Bronchial epithelial cell (primary cell): ENCODE results near the gene ASIC4. TPM values are rescaled to one million over a fixed set of nuclear protein-coding genes. Genes with fewer than 3 reads are reported as not detected.

Experiments used
- DNase-seq: peaks from one replicate; pipeline ENCODE4 v3.0.0-alpha.2; 2010; ENCODE audit warnings: low read depth
- FAIRE-seq: peaks from 2 replicates; lab custom pipeline; 2011; peaks lifted over from hg19 to GRCh38; lab: Jason Lieb, UNC
- H3K27me3 ChIP-seq: 2 replicates; pipeline ENCODE4 v1.5.1; 2011; ENCODE audit warnings: low read length; ENCODE audit not compliant: control insufficient read depth, insufficient read depth
- H3K36me3 ChIP-seq: 2 replicates; pipeline ENCODE4 v1.5.1; 2011; ENCODE audit warnings: low read length; ENCODE audit not compliant: control insufficient read depth, insufficient read depth
- H3K4me3 ChIP-seq: 2 replicates; pipeline ENCODE4 v1.5.1; 2011; ENCODE audit warnings: mild to moderate bottlenecking, low read depth, low read length, control low read depth
- CTCF ChIP-seq: IDR thresholded peaks from 2 replicates; pipeline ENCODE4 v1.5.1; 2011; ENCODE audit warnings: mild to moderate bottlenecking, moderate library complexity, low read length, control low read depth, inconsistent platforms; ENCODE audit not compliant: insufficient read depth, severe bottlenecking
- total RNA-seq: library from RNA; depleted of rRNA; stranded (reverse); fragments of >200 nt; gene quantifications from 2 replicates; pipeline ENCODE4 v1.2.1, GENCODE V29; 2014

Gene ASIC4
- total RNA-seq, 1 donor from 2014 or later = 0.53 TPM

- Histone ChIP-seq H3K36me3 (peaks cover under 1% of the 10 kb centered on the region), H3K27me3 (no peaks in the 10 kb centered on the region), H3K4me3 (peak within 1 kb of the TSS; percentile 66)
- peak; percentile 77 for DNase-seq
- FAIRE-seq = peak; percentile 43
- TF ChIP-seq CTCF = no peak
Observed at GRCh38 chr2:219571311-219572236, 57.3 kb downstream of the ASIC4 start, which contains the start of gene OBSL1. Gene OBSL1, minus strand, starts transcription at chr2:219571539. Its CDS starts 307 bp downstream, at chr2:219571232.

- FAIRE-seq = no peak
- TF ChIP-seq CTCF = no peak
- no peaks in the 10 kb centered on the region for H3K27me3 ChIP-seq
Observed at GRCh38 chr2:219572237-219573001, 58.1 kb downstream of the ASIC4 start, which contains the start of gene INHA. Gene INHA, plus strand, starts transcription at chr2:219572310. Its CDS starts 65 bp downstream, at chr2:219572375.

GRCh38 chr2:219573166-219573565, 58.9 kb downstream of the ASIC4 start:
- Histone ChIP-seq H3K36me3 (no peaks in the 10 kb centered on the region), H3K4me3 (no peak overlapping the region), H3K27me3 (no peaks in the 10 kb centered on the region)
- no peak for FAIRE-seq
- no peak for TF ChIP-seq CTCF
- no peak for DNase-seq

More at GRCh38 chr2:219572237-219573001, 58.1 kb downstream of the ASIC4 start, which contains the start of gene INHA:
- no peaks in the 10 kb centered on the region for H3K36me3 ChIP-seq
- no peak for DNase-seq
- peak within 1 kb of the TSS; percentile 66 for H3K4me3 ChIP-seq

GRCh38 chr2:219574484-219575311, 60.4 kb downstream of the ASIC4 start:
- FAIRE-seq (no peak), DNase-seq (no peak)
- TF ChIP-seq CTCF = no peak
- Histone ChIP-seq H3K27me3 (no peaks in the 10 kb centered on the region), H3K36me3 (no peaks in the 10 kb centered on the region), H3K4me3 (no peak overlapping the region)

GRCh38 chr2:219575566-219576504, 61.6 kb downstream of the ASIC4 start:
- no peak for TF ChIP-seq CTCF

More at GRCh38 chr2:219575566-219576504, 61.6 kb downstream of the ASIC4 start:
- H3K36me3 ChIP-seq = no peaks in the 10 kb centered on the region
- no peak for FAIRE-seq
- H3K4me3 ChIP-seq = no peak overlapping the region
- DNase-seq = no peak
- no peaks in the 10 kb centered on the region for H3K27me3 ChIP-seq
